Measurements from ENCODE around the gene HMGCL.

- no peak for TF ChIP-seq CTCF (IDR thresholded peaks at IDR 0.05)
- TF ChIP-seq POLR2A (IDR thresholded peaks at IDR 0.05), result no peak
Observed at GRCh38 chr1:23823767-23824166, 1.5 kb downstream of the HMGCL start.

Measured in uterus (tissue), 2 donors.